GM06990 (cell line): ENCODE measurements around the gene LSM4.

Experiments used
- DNase-seq: peaks from one replicate; pipeline ENCODE4 v3.0.0-alpha.2; 2011; ENCODE audit not compliant: insufficient read length; ENCODE audit errors: extremely low read depth
- H3K27me3 ChIP-seq: replicated peaks from 2 replicates; pipeline ENCODE4 v1.6.0; 2011; ENCODE audit warnings: low read length; ENCODE audit not compliant: control insufficient read depth, insufficient read depth
- H3K36me3 ChIP-seq: 2 replicates; pipeline ENCODE4 v1.5.1; 2011; ENCODE audit warnings: low read length; ENCODE audit not compliant: control insufficient read depth, insufficient read depth
- H3K4me3 ChIP-seq: replicated peaks from 2 replicates; pipeline ENCODE4 v1.5.1; 2011; ENCODE audit warnings: low read depth, mild to moderate bottlenecking, control low read depth, low read length
- TF ChIP-seq, protein P1 (sequence below): IDR thresholded peaks from 2 replicates; pipeline ENCODE4 v1.5.1; 2011; ENCODE audit warnings: low read length, control low read depth, mild to moderate bottlenecking, inconsistent platforms; ENCODE audit not compliant: insufficient read depth, poor library complexity, severe bottlenecking

Gene LSM4

DNA sequence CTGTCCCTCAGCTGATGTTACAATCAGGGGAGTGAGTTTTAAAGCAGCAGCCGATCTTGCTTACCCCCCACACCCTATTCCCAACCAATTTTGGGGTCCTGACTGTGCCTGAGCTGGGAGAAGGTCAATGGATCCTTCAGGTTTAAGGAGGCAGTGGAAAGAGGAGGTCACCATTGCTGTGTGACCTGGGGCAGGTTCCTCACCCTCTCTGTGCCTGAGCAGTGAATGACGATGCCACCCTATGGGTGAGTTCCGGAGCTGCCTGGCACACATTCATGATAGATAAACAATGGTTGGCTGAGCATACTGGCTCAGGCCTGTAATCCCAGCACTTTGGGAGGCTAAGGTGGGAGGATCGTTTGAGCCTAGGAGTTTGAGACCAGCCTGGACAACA, 21.2 kb downstream of the LSM4 start:
- Histone ChIP-seq H3K27me3 (no peaks in the 10 kb centered on the region), H3K4me3 (no peak overlapping the region), H3K36me3 (no peaks in the 10 kb centered on the region)
- DNase-seq: no peak
- TF ChIP-seq, protein P1, sequence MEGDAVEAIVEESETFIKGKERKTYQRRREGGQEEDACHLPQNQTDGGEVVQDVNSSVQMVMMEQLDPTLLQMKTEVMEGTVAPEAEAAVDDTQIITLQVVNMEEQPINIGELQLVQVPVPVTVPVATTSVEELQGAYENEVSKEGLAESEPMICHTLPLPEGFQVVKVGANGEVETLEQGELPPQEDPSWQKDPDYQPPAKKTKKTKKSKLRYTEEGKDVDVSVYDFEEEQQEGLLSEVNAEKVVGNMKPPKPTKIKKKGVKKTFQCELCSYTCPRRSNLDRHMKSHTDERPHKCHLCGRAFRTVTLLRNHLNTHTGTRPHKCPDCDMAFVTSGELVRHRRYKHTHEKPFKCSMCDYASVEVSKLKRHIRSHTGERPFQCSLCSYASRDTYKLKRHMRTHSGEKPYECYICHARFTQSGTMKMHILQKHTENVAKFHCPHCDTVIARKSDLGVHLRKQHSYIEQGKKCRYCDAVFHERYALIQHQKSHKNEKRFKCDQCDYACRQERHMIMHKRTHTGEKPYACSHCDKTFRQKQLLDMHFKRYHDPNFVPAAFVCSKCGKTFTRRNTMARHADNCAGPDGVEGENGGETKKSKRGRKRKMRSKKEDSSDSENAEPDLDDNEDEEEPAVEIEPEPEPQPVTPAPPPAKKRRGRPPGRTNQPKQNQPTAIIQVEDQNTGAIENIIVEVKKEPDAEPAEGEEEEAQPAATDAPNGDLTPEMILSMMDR: no peak

DNA sequence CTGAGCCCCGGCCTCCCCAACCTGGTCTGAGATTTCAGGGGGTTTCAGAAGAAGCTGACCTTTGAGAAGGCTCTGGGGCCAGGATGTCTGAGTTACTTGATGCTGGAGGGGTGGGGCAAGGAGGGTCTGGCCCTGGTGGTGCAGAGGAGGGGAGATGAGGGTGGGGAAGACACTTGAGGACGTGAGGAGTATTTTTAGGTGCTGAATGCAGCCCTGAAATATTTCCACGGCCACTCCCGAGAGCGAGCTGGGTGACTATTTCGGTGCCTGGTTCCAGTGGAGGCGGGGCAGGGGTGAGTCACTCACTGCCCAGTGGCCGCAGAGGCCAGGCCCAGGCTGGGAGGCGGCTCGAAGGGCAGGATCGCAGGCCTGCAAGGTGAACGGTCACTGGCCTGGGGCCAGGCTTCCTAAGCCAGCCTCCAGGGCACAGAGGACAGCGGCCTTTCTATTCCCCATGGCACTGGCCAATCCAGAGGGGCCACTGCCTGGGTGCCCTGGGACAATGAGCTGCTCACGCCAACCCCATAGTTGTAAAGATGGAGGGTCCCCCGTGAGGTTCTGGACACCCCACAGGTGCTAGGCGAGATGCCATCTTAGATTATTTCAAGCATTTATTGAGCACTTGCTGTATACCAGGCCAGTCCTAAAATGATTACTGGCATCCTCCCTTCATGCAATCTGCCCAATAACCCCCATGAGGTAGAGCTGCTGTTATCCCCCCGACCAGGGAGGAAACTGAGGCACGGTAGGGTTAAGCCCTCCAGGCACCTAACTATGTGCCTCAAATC, 21.8 kb downstream of the LSM4 start:
- no peak for DNase-seq
- H3K4me3 ChIP-seq: no peak overlapping the region
- TF ChIP-seq, protein P1: no peak
- no peaks in the 10 kb centered on the region for H3K36me3 ChIP-seq
- no peaks in the 10 kb centered on the region for H3K27me3 ChIP-seq

DNA sequence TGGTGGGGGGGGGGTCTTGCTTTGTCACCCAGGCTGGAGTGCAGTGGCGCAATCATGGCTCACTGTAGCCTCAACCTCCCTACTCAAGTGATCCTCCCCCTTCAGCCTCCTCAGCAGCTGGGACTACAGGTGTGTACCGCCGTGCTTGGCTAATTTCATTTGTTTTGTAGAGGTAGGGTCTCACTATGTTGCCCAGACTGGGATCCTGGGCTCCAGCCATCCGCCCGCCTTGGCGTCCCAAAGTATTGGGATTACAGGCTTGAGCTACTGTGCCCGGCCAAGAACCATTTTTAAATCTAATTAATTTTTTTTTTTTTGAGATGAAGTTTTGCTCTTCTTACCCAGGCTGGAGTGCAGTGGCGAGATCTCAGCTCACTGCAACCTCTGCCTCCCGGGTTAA, 23.2 kb downstream of the LSM4 start:
- no peaks in the 10 kb centered on the region for H3K36me3 ChIP-seq
- no peak overlapping the region for H3K4me3 ChIP-seq
- DNase-seq: no peak
- H3K27me3 ChIP-seq: no peaks in the 10 kb centered on the region
- TF ChIP-seq, protein P1: no peak

DNA sequence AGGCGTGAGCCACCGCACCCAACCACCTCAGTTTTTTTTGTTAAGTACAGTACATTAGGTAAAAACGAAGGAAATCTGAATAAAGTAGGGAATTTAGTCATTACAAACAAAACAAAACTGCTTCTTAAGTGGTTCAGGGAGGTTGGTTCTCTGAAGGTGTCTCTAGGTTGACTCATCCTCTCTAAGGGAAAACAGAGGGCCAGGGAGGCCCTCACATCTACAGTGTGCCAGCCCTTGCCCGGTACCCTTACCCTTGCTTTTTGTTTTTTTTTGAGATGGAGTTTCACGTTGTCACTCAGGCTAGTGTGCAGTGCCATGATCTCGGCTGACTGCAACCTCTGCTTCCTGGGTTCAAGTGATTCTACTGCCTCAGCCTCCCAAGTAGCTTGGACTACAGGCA, 24.3 kb downstream of the LSM4 start:
- no peak for DNase-seq
- Histone ChIP-seq H3K36me3 (no peaks in the 10 kb centered on the region), H3K4me3 (no peak overlapping the region), H3K27me3 (no peaks in the 10 kb centered on the region)
- TF ChIP-seq, protein P1: no peak

DNA sequence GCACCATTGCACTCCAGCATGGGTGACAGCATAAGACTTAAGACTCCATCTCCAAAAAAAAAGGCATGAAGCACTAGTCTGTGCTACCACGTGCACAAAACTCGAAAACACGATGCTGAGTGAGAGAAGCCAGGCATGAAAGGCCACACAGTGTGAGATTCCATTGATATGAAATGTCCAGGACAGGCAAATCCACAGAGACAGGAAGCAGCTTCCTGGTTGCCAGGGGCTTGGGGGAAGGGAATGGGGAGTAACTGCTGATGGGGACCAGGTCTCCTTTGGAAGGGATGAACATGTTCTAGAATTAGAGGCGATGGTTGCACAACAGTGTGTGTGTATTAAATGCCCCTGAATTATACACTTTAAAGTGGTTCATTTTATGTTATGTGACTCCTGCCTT, 25.6 kb downstream of the LSM4 start:
- no peaks in the 10 kb centered on the region for H3K27me3 ChIP-seq
- no peaks in the 10 kb centered on the region for H3K36me3 ChIP-seq

More for the DNA sequence above, 25.6 kb downstream of the LSM4 start:
- DNase-seq: no peak
- no peak overlapping the region for H3K4me3 ChIP-seq
- TF ChIP-seq, protein P1: no peak
